Loucy (cell line): ENCODE data around the gene PKHD1.

Source experiments
- CTCF ChIP-seq: fragments of 200-600 bp; sonication (generic); conservative IDR thresholded peaks from 2 replicates; pipeline ENCODE4 v1.5.1; 2014; ENCODE audit warnings: mild to moderate bottlenecking, antibody characterized with exemption, low read length
- EZH2phosphoT487 ChIP-seq: fragments of 200-600 bp; IDR thresholded peaks from 2 replicates; pipeline ENCODE4 v1.6.1; 2018; ENCODE audit warnings: antibody characterized with exemption, mild to moderate bottlenecking, moderate library complexity, borderline replicate concordance

- TF ChIP-seq EZH2phosphoT487 (no peak), CTCF (no peak)
Observed at GRCh38 chr6:52061481-52061880, 25.9 kb downstream of the PKHD1 start.
